Loucy (cell line): ENCODE measurements around the gene TMEM182.
A peak's percentile ranks its signal among the peaks of the same experiment; 100 is the strongest.

Source experiments
- H2AFZ ChIP-seq: fragments of 200-600 bp; sonication (generic); 2 replicates; pipeline ENCODE4 v1.6.0; 2016; ENCODE audit warnings: antibody characterized with exemption, mild to moderate bottlenecking, low read length, moderate library complexity
- H3F3A ChIP-seq: fragments of 200-600 bp; 2 replicates; pipeline ENCODE4 v1.6.0; 2016; ENCODE audit warnings: antibody characterized with exemption, low read depth, mild to moderate bottlenecking
- H3K27me3 ChIP-seq: fragments of 200-600 bp; sonication (generic); 2 replicates; pipeline ENCODE4 v1.6.1; 2014; ENCODE audit warnings: low read length, mild to moderate bottlenecking; ENCODE audit not compliant: insufficient read depth, poor library complexity, severe bottlenecking
- H3K36me3 ChIP-seq: fragments of 200-600 bp; sonication (generic); 2 replicates; pipeline ENCODE4 v1.6.1; 2016; ENCODE audit warnings: low read length; ENCODE audit not compliant: insufficient read depth
- H3K4me1 ChIP-seq: fragments of 200-600 bp; sonication (generic); 2 replicates; pipeline ENCODE4 v1.5.1; 2014; ENCODE audit warnings: low read length, mild to moderate bottlenecking; ENCODE audit not compliant: insufficient read depth, poor library complexity, severe bottlenecking
- H3K4me2 ChIP-seq: fragments of 200-600 bp; sonication (generic); 2 replicates; pipeline ENCODE4 v1.6.0; 2014; ENCODE audit warnings: antibody characterized with exemption, low read length, low read depth, mild to moderate bottlenecking; ENCODE audit not compliant: poor library complexity, severe bottlenecking
- H3K4me3 ChIP-seq: fragments of 200-600 bp; sonication (generic); 2 replicates; pipeline ENCODE4 v1.5.1; 2014; ENCODE audit warnings: low read length, mild to moderate bottlenecking, mixed read lengths; ENCODE audit not compliant: poor library complexity, severe bottlenecking
- H3K79me2 ChIP-seq: fragments of 200-600 bp; sonication (generic); 2 replicates; pipeline ENCODE4 v1.6.1; 2014; ENCODE audit warnings: low read length; ENCODE audit not compliant: insufficient read depth
- H3K9ac ChIP-seq: fragments of 200-600 bp; sonication (generic); 2 replicates; pipeline ENCODE4 v1.6.0; 2014; ENCODE audit warnings: mild to moderate bottlenecking, low read depth, low read length, moderate library complexity; ENCODE audit not compliant: poor library complexity, severe bottlenecking
- H3K9me2 ChIP-seq: fragments of 200-600 bp; sonication (generic); replicated peaks from 2 replicates; pipeline ENCODE4 v1.6.1; 2016; ENCODE audit warnings: low read depth, low read length, mixed read lengths
- H3K9me3 ChIP-seq: fragments of 200-600 bp; sonication (generic); 2 replicates; pipeline ENCODE4 v1.6.1; 2014; ENCODE audit warnings: mild to moderate bottlenecking, antibody characterized with exemption, low read length, low read depth; ENCODE audit not compliant: insufficient read depth
- H4K20me1 ChIP-seq: fragments of 200-600 bp; sonication (generic); 2 replicates; pipeline ENCODE4 v1.6.0; 2014; ENCODE audit warnings: antibody characterized with exemption, low read length, mild to moderate bottlenecking; ENCODE audit not compliant: insufficient read depth, poor library complexity, severe bottlenecking
- CTCF ChIP-seq: fragments of 200-600 bp; sonication (generic); conservative IDR thresholded peaks from 2 replicates; pipeline ENCODE4 v1.5.1; 2014; ENCODE audit warnings: mild to moderate bottlenecking, antibody characterized with exemption, low read length
- EZH2phosphoT487 ChIP-seq: fragments of 200-600 bp; IDR thresholded peaks from 2 replicates; pipeline ENCODE4 v1.6.1; 2018; ENCODE audit warnings: antibody characterized with exemption, mild to moderate bottlenecking, moderate library complexity, borderline replicate concordance

Gene TMEM182

GRCh38 chr2:102801098-102801718 is 39.4 kb downstream of the TMEM182 start:
- H3K4me3 ChIP-seq: no peak overlapping the region
- peaks cover 23% of the 10 kb centered on the region for H3K36me3 ChIP-seq
- H4K20me1 ChIP-seq: no peaks in the 10 kb centered on the region
- no peak overlapping the region for H3K9ac ChIP-seq
- H3F3A ChIP-seq: no peaks in the 10 kb centered on the region
- H3K4me2 ChIP-seq: no peak overlapping the region
- no peaks in the 10 kb centered on the region for H3K79me2 ChIP-seq
- no peaks in the 10 kb centered on the region for H3K9me2 ChIP-seq
- H3K9me3 ChIP-seq: peaks cover 33% of the 10 kb centered on the region; the same call in 1 of the 2 replicates
- H3K4me1 ChIP-seq: peaks cover 11% of the 10 kb centered on the region
- TF ChIP-seq EZH2phosphoT487: no peak
- no peak for TF ChIP-seq CTCF
- H3K27me3 ChIP-seq: no peaks in the 10 kb centered on the region
- H2AFZ ChIP-seq: no peak overlapping the region

- TF ChIP-seq CTCF (no peak), EZH2phosphoT487 (no peak)
- H2AFZ ChIP-seq: no peak overlapping the region
- no peak overlapping the region for H3K4me2 ChIP-seq
- peaks cover 23% of the 10 kb centered on the region for H3K36me3 ChIP-seq
- no peak overlapping the region for H3K9ac ChIP-seq
- no peaks in the 10 kb centered on the region for H3K27me3 ChIP-seq
- no peaks in the 10 kb centered on the region for H3F3A ChIP-seq
- peaks cover 33% of the 10 kb centered on the region; the same call in 1 of the 2 replicates for H3K9me3 ChIP-seq
- peaks cover 11% of the 10 kb centered on the region for H3K4me1 ChIP-seq
- no peaks in the 10 kb centered on the region for H3K79me2 ChIP-seq
- no peaks in the 10 kb centered on the region for H3K9me2 ChIP-seq
- no peaks in the 10 kb centered on the region for H4K20me1 ChIP-seq
- H3K4me3 ChIP-seq: no peak overlapping the region
Measured at GRCh38 chr2:102801858-102802699, 40.2 kb downstream of the TMEM182 start.

GRCh38 chr2:102803041-102803896 is 41.4 kb downstream of the TMEM182 start:
- H2AFZ ChIP-seq: no peak overlapping the region
- peak overlapping the region; percentile 31 for H3K4me2 ChIP-seq
- no peak overlapping the region for H3K9ac ChIP-seq
- peaks cover 11% of the 10 kb centered on the region for H3K4me1 ChIP-seq
- H4K20me1 ChIP-seq: no peaks in the 10 kb centered on the region
- H3K4me3 ChIP-seq: peak overlapping the region; percentile 2
- H3F3A ChIP-seq: no peaks in the 10 kb centered on the region
- H3K79me2 ChIP-seq: no peaks in the 10 kb centered on the region
- no peaks in the 10 kb centered on the region for H3K27me3 ChIP-seq
- peaks cover 31% of the 10 kb centered on the region; the same call in 1 of the 2 replicates for H3K9me3 ChIP-seq
- TF ChIP-seq EZH2phosphoT487 (no peak), CTCF (no peak)
- H3K36me3 ChIP-seq: peaks cover 21% of the 10 kb centered on the region
- no peaks in the 10 kb centered on the region for H3K9me2 ChIP-seq
